ENCODE data around the gene LHFPL5.

The LHFPL5 gene

GRCh38 chr6:35857853-35858252, 52.7 kb downstream of the LHFPL5 start:
- DNase-seq, result no peak

- DNase-seq, result no peak
Measured at GRCh38 chr6:35859367-35859766, 54.2 kb downstream of the LHFPL5 start.

All from Kasumi-1 (cell line).